Measurements from ENCODE around the gene ZNF485.

ZNF485 gene

GRCh38 chr10:43666552-43666951 lies 60.3 kb downstream of the ZNF485 start:
- TF ChIP-seq CSDC2 (CRISPR knock-in tag; IDR thresholded peaks at IDR 0.05) (no peak), PATZ1 (CRISPR knock-in tag; IDR thresholded peaks at IDR 0.05; ENCODE audit: borderline replicate concordance) (no peak), PPARA (CRISPR knock-in tag; IDR thresholded peaks at IDR 0.05; ENCODE audit: borderline replicate concordance) (no peak), ZFP3 (CRISPR knock-in tag; IDR thresholded peaks at IDR 0.05) (no peak), ZNF70 (CRISPR knock-in tag; IDR thresholded peaks at IDR 0.05) (no peak), ESRRG (CRISPR knock-in tag; IDR thresholded peaks at IDR 0.05) (no peak), ZNF8 (CRISPR knock-in tag; IDR thresholded peaks at IDR 0.05) (no peak), SNAI2 (CRISPR knock-in tag; IDR thresholded peaks at IDR 0.05) (no peak), TCF4 (CRISPR knock-in tag; IDR thresholded peaks at IDR 0.05; ENCODE audit: borderline replicate concordance) (no peak), TOX (CRISPR knock-in tag; IDR thresholded peaks at IDR 0.05; ENCODE audit: borderline replicate concordance) (no peak), ISL1 (CRISPR knock-in tag; IDR thresholded peaks at IDR 0.05) (no peak), OSR1 (CRISPR knock-in tag; IDR thresholded peaks at IDR 0.05) (no peak)
- TF ChIP-seq, protein P1, sequence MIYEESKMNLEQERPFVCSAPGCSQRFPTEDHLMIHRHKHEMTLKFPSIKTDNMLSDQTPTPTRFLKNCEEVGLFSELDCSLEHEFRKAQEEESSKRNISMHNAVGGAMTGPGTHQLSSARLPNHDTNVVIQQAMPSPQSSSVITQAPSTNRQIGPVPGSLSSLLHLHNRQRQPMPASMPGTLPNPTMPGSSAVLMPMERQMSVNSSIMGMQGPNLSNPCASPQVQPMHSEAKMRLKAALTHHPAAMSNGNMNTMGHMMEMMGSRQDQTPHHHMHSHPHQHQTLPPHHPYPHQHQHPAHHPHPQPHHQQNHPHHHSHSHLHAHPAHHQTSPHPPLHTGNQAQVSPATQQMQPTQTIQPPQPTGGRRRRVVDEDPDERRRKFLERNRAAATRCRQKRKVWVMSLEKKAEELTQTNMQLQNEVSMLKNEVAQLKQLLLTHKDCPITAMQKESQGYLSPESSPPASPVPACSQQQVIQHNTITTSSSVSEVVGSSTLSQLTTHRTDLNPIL (CRISPR knock-in tag; IDR thresholded peaks at IDR 0.05; ENCODE audit: low read depth), result no peak
- ATAC-seq, result no peak

- ATAC-seq, result peak; percentile 83
- TF ChIP-seq BACH2 (CRISPR knock-in tag; IDR thresholded peaks at IDR 0.05; ENCODE audit: borderline replicate concordance), result no peak
- TF ChIP-seq ZNF565 (CRISPR knock-in tag; conservative IDR thresholded peaks at IDR 0.05; ENCODE audit: low read depth), result no peak
- TF ChIP-seq, protein P1 (CRISPR knock-in tag; IDR thresholded peaks at IDR 0.05; ENCODE audit: low read depth), result no peak
- TF ChIP-seq PATZ1 (CRISPR knock-in tag; IDR thresholded peaks at IDR 0.05; ENCODE audit: borderline replicate concordance), result no peak
- TF ChIP-seq RARB (CRISPR knock-in tag; IDR thresholded peaks at IDR 0.05), result no peak
- TF ChIP-seq PPARA (CRISPR knock-in tag; IDR thresholded peaks at IDR 0.05; ENCODE audit: borderline replicate concordance), result no peak
- no peak for TF ChIP-seq OSR1 (CRISPR knock-in tag; IDR thresholded peaks at IDR 0.05)
- TF ChIP-seq, protein P2, sequence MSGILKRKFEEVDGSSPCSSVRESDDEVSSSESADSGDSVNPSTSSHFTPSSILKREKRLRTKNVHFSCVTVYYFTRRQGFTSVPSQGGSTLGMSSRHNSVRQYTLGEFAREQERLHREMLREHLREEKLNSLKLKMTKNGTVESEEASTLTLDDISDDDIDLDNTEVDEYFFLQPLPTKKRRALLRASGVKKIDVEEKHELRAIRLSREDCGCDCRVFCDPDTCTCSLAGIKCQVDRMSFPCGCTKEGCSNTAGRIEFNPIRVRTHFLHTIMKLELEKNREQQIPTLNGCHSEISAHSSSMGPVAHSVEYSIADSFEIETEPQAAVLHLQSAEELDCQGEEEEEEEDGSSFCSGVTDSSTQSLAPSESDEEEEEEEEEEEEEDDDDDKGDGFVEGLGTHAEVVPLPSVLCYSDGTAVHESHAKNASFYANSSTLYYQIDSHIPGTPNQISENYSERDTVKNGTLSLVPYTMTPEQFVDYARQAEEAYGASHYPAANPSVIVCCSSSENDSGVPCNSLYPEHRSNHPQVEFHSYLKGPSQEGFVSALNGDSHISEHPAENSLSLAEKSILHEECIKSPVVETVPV (CRISPR knock-in tag; IDR thresholded peaks at IDR 0.05), result no peak
- no peak for TF ChIP-seq ZFP30 (CRISPR knock-in tag; IDR thresholded peaks at IDR 0.05)
- TF ChIP-seq, protein P3, sequence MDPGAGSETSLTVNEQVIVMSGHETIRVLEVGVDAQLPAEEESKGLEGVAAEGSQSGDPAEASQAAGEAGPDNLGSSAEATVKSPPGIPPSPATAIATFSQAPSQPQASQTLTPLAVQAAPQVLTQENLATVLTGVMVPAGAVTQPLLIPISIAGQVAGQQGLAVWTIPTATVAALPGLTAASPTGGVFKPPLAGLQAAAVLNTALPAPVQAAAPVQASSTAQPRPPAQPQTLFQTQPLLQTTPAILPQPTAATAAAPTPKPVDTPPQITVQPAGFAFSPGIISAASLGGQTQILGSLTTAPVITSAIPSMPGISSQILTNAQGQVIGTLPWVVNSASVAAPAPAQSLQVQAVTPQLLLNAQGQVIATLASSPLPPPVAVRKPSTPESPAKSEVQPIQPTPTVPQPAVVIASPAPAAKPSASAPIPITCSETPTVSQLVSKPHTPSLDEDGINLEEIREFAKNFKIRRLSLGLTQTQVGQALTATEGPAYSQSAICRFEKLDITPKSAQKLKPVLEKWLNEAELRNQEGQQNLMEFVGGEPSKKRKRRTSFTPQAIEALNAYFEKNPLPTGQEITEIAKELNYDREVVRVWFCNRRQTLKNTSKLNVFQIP (CRISPR knock-in tag; IDR thresholded peaks at IDR 0.05; ENCODE audit: borderline replicate concordance, low read depth), result no peak
- TF ChIP-seq ZC3H10 (CRISPR knock-in tag; IDR thresholded peaks at IDR 0.05), result no peak
- TF ChIP-seq ZFP3 (CRISPR knock-in tag; IDR thresholded peaks at IDR 0.05), result no peak
- no peak for TF ChIP-seq ZNF70 (CRISPR knock-in tag; IDR thresholded peaks at IDR 0.05)
- TF ChIP-seq, protein P4, sequence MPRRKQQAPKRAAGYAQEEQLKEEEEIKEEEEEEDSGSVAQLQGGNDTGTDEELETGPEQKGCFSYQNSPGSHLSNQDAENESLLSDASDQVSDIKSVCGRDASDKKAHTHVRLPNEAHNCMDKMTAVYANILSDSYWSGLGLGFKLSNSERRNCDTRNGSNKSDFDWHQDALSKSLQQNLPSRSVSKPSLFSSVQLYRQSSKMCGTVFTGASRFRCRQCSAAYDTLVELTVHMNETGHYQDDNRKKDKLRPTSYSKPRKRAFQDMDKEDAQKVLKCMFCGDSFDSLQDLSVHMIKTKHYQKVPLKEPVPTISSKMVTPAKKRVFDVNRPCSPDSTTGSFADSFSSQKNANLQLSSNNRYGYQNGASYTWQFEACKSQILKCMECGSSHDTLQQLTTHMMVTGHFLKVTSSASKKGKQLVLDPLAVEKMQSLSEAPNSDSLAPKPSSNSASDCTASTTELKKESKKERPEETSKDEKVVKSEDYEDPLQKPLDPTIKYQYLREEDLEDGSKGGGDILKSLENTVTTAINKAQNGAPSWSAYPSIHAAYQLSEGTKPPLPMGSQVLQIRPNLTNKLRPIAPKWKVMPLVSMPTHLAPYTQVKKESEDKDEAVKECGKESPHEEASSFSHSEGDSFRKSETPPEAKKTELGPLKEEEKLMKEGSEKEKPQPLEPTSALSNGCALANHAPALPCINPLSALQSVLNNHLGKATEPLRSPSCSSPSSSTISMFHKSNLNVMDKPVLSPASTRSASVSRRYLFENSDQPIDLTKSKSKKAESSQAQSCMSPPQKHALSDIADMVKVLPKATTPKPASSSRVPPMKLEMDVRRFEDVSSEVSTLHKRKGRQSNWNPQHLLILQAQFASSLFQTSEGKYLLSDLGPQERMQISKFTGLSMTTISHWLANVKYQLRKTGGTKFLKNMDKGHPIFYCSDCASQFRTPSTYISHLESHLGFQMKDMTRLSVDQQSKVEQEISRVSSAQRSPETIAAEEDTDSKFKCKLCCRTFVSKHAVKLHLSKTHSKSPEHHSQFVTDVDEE (CRISPR knock-in tag; IDR thresholded peaks at IDR 0.05), result no peak
- no peak for TF ChIP-seq ZNF8 (CRISPR knock-in tag; IDR thresholded peaks at IDR 0.05)
Observed at GRCh38 chr10:43667317-43667731, 61.1 kb downstream of the ZNF485 start.

Measured in SK-N-SH treated with all-trans-retinoic acid at 6 μM for 48 hours (cell line).